Fibroblast of lung (primary cell): Measurements from ENCODE around the gene NHSL2. TPM values are rescaled to one million over a fixed set of nuclear protein-coding genes. Genes with fewer than 3 reads are reported as not detected.

Experiments
- DNase-seq, 2 donors: peaks; one replicate each; pipeline versions ENCODE4 v3.0.0 to v3.0.0-alpha.2; 2010; ENCODE audit warnings: low read depth in 2 of 2
- H2AFZ ChIP-seq: 2 replicates; pipeline ENCODE4 v1.5.1; 2012; ENCODE audit warnings: low read length, control low read depth, inconsistent platforms
- H3K27ac ChIP-seq: 2 replicates; pipeline ENCODE4 v1.5.1; 2011; ENCODE audit warnings: low read length, control low read depth; ENCODE audit not compliant: insufficient read depth
- H3K27me3 ChIP-seq: 2 replicates; pipeline ENCODE4 v1.5.1; 2011; ENCODE audit warnings: mild to moderate bottlenecking, low read length; ENCODE audit not compliant: control insufficient read depth, insufficient read depth
- H3K36me3 ChIP-seq: 2 replicates; pipeline ENCODE4 v1.5.1; 2011; ENCODE audit warnings: low read length; ENCODE audit not compliant: control insufficient read depth, insufficient read depth
- H3K4me1 ChIP-seq: 2 replicates; pipeline ENCODE4 v1.5.1; 2011; ENCODE audit warnings: low read length; ENCODE audit not compliant: control insufficient read depth, insufficient read depth; ENCODE audit errors: extremely low read depth
- H3K4me2 ChIP-seq: 2 replicates; pipeline ENCODE4 v1.5.1; 2011; ENCODE audit warnings: low read length, control low read depth; ENCODE audit not compliant: insufficient read depth; ENCODE audit errors: extremely low read depth
- H3K4me3 ChIP-seq, 4 experiments: fragments of 200-600 bp in 1 of 4; sonication (generic) in 1 of 4; replicated peaks in 1 of 4; 2 replicates each; pipeline ENCODE4 v1.5.1; 2011 to 2016; ENCODE audit warnings: low read length in 4 of 4, low read depth in 3 of 4, mild to moderate bottlenecking in 3 of 4, control low read depth in 2 of 4, inconsistent platforms in 1 of 4, mixed read lengths in 1 of 4; ENCODE audit not compliant: insufficient read depth in 1 of 4; ENCODE audit errors: control extremely low read depth in 1 of 4
- H3K79me2 ChIP-seq: 2 replicates; pipeline ENCODE4 v1.5.1; 2012; ENCODE audit warnings: mild to moderate bottlenecking, low read length, inconsistent platforms; ENCODE audit not compliant: control insufficient read depth, insufficient read depth
- H3K9ac ChIP-seq: 2 replicates; pipeline ENCODE4 v1.5.1; 2011; ENCODE audit warnings: mild to moderate bottlenecking, low read length, control low read depth; ENCODE audit not compliant: insufficient read depth
- H3K9me3 ChIP-seq: 2 replicates; pipeline ENCODE4 v1.5.1; 2012; ENCODE audit warnings: low read depth, low read length; ENCODE audit not compliant: control insufficient read depth, insufficient read depth
- H4K20me1 ChIP-seq: 2 replicates; pipeline ENCODE4 v1.5.1; 2011; ENCODE audit warnings: low read length; ENCODE audit not compliant: control insufficient read depth, insufficient read depth; ENCODE audit errors: extremely low read depth
- EZH2 ChIP-seq: IDR thresholded peaks from 2 replicates; pipeline ENCODE4 v1.5.1; 2012; ENCODE audit warnings: low read length, control low read depth, mild to moderate bottlenecking; ENCODE audit errors: missing control alignments
- polyA plus RNA-seq, 2 donors: library from polyadenylated mRNA; depleted of rRNA in 1 of 2; stranded (reverse) in 1 of 2; unstranded in 1 of 2; fragments of >200 nt; gene quantifications; 2 replicates each; pipeline ENCODE4 v1.2.1, GENCODE V29; 2011 to 2012; ENCODE audit warnings: missing spikeins in 1 of 2
- total RNA-seq: library from RNA; depleted of rRNA; stranded (reverse); fragments of >200 nt; gene quantifications from 2 replicates; pipeline ENCODE4 v1.2.1, GENCODE V29; 2014
- TF ChIP-seq, protein P1 (sequence below), 2 donors: IDR thresholded peaks in 1 of 2; conservative IDR thresholded peaks in 1 of 2; 1 replicate in 1 of 2; 2 replicates in 1 of 2; pipeline ENCODE4 v1.5.1; 2011 to 2012; ENCODE audit warnings: low read length in 2 of 2, control low read depth in 1 of 2, inconsistent platforms in 1 of 2, low read depth in 1 of 2, mild to moderate bottlenecking in 1 of 2

The NHSL2 gene
- total and polyA plus RNA-seq, 2 donors (not counting 1 experiment from before 2014, with no cell fraction given), result 4.3 to 9.7 TPM

DNA sequence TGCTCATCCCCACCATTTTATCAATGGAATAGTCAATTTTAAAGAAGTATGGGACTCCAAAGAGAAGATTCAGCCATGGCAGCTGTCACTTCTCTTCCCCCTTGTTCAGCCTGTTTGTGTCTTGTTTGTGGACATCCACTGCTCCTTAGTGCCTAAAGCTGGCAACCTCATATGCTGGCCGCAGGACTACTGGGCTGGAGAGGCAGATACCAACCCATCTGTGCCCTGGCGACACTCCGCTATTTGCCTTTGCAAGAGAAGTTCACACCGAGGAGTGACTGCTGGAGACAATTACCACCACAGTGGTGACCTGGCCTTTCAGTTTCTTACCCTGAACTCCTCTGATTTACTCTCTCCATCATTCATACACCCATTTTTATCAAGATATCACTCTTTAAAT lies 64.3 kb downstream of the NHSL2 start:
- H3K4me2 ChIP-seq, result no peak overlapping the region
- no peak overlapping the region for H3K27ac ChIP-seq
- no peak overlapping the region for H3K9ac ChIP-seq
- H3K36me3 ChIP-seq, result no peaks in the 10 kb centered on the region
- H3K27me3 ChIP-seq, result peaks cover 2% of the 10 kb centered on the region
- H3K4me1 ChIP-seq, result no peaks in the 10 kb centered on the region
- no peaks in the 10 kb centered on the region for H3K79me2 ChIP-seq
- H4K20me1 ChIP-seq, result no peaks in the 10 kb centered on the region
- H3K9me3 ChIP-seq, result no peaks in the 10 kb centered on the region
- DNase-seq, result no peak
- H2AFZ ChIP-seq, result no peak overlapping the region
- H3K4me3 ChIP-seq, result no peak overlapping the region
- TF ChIP-seq EZH2, result no peak
- TF ChIP-seq, protein P1, sequence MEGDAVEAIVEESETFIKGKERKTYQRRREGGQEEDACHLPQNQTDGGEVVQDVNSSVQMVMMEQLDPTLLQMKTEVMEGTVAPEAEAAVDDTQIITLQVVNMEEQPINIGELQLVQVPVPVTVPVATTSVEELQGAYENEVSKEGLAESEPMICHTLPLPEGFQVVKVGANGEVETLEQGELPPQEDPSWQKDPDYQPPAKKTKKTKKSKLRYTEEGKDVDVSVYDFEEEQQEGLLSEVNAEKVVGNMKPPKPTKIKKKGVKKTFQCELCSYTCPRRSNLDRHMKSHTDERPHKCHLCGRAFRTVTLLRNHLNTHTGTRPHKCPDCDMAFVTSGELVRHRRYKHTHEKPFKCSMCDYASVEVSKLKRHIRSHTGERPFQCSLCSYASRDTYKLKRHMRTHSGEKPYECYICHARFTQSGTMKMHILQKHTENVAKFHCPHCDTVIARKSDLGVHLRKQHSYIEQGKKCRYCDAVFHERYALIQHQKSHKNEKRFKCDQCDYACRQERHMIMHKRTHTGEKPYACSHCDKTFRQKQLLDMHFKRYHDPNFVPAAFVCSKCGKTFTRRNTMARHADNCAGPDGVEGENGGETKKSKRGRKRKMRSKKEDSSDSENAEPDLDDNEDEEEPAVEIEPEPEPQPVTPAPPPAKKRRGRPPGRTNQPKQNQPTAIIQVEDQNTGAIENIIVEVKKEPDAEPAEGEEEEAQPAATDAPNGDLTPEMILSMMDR (conservative IDR thresholded peaks at IDR 0.05 in 1 of 2, IDR thresholded peaks at IDR 0.05 in 1 of 2; ENCODE audit: low read depth in 1 of 2, low read length in 2 of 2), result no peak

DNA sequence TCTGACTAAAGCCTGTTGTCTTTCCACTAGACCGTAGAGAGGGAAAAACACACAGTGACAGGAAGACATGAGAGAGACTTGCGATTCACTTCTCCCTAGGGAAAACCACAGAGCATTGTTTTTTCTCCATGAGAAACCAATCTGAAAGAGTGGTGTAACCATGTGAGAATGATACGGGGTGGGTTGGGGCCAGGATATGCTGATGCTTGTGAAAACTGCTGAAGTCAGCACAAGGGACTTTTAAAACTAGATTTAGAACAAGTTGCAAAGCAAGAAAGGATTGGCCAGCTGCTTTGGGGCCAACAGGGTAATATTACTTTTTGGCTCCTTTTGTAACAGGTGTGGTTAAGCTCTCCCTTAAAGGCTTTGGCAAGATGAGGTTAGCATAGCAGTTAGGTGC lies 66.1 kb downstream of the NHSL2 start:
- H4K20me1 ChIP-seq, result no peaks in the 10 kb centered on the region
- H3K36me3 ChIP-seq, result no peaks in the 10 kb centered on the region
- DNase-seq, result peak in 1 of 2 donors; percentile 28
- H3K4me2 ChIP-seq, result no peak overlapping the region
- no peak for TF ChIP-seq EZH2
- TF ChIP-seq, protein P1 (conservative IDR thresholded peaks at IDR 0.05 in 1 of 2, IDR thresholded peaks at IDR 0.05 in 1 of 2; ENCODE audit: low read depth in 1 of 2, low read length in 2 of 2), result no peak
- H3K9me3 ChIP-seq, result no peaks in the 10 kb centered on the region
- H3K9ac ChIP-seq, result no peak overlapping the region
- H3K27ac ChIP-seq, result no peak overlapping the region
- H2AFZ ChIP-seq, result no peak overlapping the region
- H3K4me3 ChIP-seq, result no peak overlapping the region
- peaks cover 2% of the 10 kb centered on the region for H3K27me3 ChIP-seq
- H3K79me2 ChIP-seq, result no peaks in the 10 kb centered on the region
- H3K4me1 ChIP-seq, result no peaks in the 10 kb centered on the region

DNA sequence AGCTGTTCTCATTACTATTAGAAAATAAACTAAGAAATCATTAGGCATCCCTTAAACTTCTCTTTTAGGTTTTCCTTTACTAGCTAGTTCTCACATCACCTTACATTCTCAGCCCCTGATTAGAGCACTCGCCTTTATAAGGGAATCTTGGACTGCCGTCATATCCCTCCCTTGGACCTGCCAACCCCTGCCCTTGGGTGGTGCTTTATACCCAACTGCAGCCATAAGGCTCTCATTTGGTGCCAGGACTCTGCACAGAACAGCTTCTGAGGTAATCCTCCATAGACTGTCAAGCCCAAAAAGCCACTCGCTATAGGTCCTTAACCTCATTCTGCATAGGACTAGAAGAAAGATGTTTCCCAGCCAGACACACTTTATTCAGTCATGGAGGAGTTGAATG lies 67.5 kb downstream of the NHSL2 start:
- no peaks in the 10 kb centered on the region for H3K4me1 ChIP-seq
- no peak for DNase-seq

More for the DNA sequence above, 67.5 kb downstream of the NHSL2 start:
- Histone ChIP-seq H3K27ac (no peak overlapping the region), H3K27me3 (peaks cover 2% of the 10 kb centered on the region), H3K4me2 (no peak overlapping the region), H3K9ac (no peak overlapping the region), H2AFZ (no peak overlapping the region), H3K4me3 (no peak overlapping the region), H3K36me3 (no peaks in the 10 kb centered on the region), H3K9me3 (no peaks in the 10 kb centered on the region), H4K20me1 (no peaks in the 10 kb centered on the region), H3K79me2 (no peaks in the 10 kb centered on the region)
- TF ChIP-seq, protein P1 (conservative IDR thresholded peaks at IDR 0.05 in 1 of 2, IDR thresholded peaks at IDR 0.05 in 1 of 2; ENCODE audit: low read depth in 1 of 2, low read length in 2 of 2), result no peak
- no peak for TF ChIP-seq EZH2
